ENCODE data around the gene IFRD2.

Gene IFRD2

DNA sequence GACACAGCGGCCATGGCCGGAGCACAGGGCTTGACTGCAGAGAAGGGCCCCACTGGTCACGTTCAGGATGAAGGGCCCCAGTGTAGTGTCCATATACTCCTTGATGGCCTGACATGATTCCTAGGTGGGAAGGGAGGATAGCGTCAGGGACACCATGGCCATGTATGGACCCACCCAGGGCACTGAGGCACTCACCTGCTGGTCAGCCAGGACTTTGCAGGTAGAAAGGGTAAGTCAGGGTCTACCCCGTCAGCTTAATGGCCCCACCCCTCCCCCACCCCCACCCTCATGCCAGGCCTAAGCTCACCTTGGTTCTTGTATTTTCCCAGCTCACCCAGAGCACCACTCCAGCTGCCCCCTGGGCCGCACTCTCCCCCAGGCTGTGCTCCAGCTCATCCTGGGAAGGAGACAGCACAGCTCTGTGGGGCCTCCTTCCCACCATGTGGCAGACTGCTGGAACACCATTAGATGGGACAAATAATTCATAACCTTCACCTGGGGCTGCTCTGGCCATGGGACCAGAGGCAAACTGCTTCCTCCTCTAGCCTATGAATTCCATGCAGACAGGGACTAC, 8.5 kb upstream of the IFRD2 start:
- no peak overlapping the region for H3K4me3 ChIP-seq (ENCODE audit: control insufficient read depth, low read depth, low read length)
- TF ChIP-seq, protein P1, sequence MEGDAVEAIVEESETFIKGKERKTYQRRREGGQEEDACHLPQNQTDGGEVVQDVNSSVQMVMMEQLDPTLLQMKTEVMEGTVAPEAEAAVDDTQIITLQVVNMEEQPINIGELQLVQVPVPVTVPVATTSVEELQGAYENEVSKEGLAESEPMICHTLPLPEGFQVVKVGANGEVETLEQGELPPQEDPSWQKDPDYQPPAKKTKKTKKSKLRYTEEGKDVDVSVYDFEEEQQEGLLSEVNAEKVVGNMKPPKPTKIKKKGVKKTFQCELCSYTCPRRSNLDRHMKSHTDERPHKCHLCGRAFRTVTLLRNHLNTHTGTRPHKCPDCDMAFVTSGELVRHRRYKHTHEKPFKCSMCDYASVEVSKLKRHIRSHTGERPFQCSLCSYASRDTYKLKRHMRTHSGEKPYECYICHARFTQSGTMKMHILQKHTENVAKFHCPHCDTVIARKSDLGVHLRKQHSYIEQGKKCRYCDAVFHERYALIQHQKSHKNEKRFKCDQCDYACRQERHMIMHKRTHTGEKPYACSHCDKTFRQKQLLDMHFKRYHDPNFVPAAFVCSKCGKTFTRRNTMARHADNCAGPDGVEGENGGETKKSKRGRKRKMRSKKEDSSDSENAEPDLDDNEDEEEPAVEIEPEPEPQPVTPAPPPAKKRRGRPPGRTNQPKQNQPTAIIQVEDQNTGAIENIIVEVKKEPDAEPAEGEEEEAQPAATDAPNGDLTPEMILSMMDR (conservative IDR thresholded peaks at IDR 0.05; ENCODE audit: control insufficient read depth, insufficient read depth, low read depth, low read length) = no peak
- no peak for DNase-seq (ENCODE audit: low read depth)

GRCh38 chr3:50299929-50300680, 7.9 kb upstream of the IFRD2 start:
- TF ChIP-seq, protein P1 (conservative IDR thresholded peaks at IDR 0.05; ENCODE audit: control insufficient read depth, insufficient read depth, low read depth, low read length) = no peak
- peak; percentile 80 for DNase-seq (ENCODE audit: low read depth)
- H3K4me3 ChIP-seq (ENCODE audit: control insufficient read depth, low read depth, low read length) = peak overlapping the region; percentile 51

DNA sequence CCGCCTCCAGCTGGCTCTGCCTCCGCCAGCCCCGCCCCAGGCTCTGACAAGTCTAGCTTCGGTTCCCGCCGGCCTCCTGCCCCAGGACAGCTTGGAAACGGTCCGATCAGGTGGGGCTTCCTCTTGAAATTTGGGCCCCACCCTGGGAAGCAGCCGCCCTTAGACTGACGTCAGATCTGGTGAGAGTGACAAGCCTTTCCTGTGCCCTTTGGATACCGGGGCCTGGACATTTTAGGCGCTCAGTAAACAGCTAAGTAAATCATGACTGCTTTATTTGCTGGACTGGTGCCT, 7.4 kb upstream of the IFRD2 start:
- TF ChIP-seq, protein P1 (conservative IDR thresholded peaks at IDR 0.05; ENCODE audit: control insufficient read depth, insufficient read depth, low read depth, low read length) = no peak
- H3K4me3 ChIP-seq (ENCODE audit: control insufficient read depth, low read depth, low read length) = peak overlapping the region; percentile 51
- no peak for DNase-seq (ENCODE audit: low read depth)

- peak within 1 kb of the TSS; percentile 86 for H3K4me3 ChIP-seq (ENCODE audit: control insufficient read depth, low read depth, low read length)
- DNase-seq (ENCODE audit: low read depth) = peak; percentile 99
- TF ChIP-seq, protein P1 (conservative IDR thresholded peaks at IDR 0.05; ENCODE audit: control insufficient read depth, insufficient read depth, low read depth, low read length) = peak; percentile 0
These were observed 6.8 kb upstream of the IFRD2 start, which contains the start of the genes HYAL3 and NAA80 for GRCh38 chr3:50298836-50299637. TSS of gene HYAL3 (minus strand) at chr3:50299405. CDS start at chr3:50295602, 3,803 bp downstream. TSS of gene NAA80 (minus strand) at chr3:50299405. CDS start at chr3:50297463, 1,942 bp downstream.

DNA sequence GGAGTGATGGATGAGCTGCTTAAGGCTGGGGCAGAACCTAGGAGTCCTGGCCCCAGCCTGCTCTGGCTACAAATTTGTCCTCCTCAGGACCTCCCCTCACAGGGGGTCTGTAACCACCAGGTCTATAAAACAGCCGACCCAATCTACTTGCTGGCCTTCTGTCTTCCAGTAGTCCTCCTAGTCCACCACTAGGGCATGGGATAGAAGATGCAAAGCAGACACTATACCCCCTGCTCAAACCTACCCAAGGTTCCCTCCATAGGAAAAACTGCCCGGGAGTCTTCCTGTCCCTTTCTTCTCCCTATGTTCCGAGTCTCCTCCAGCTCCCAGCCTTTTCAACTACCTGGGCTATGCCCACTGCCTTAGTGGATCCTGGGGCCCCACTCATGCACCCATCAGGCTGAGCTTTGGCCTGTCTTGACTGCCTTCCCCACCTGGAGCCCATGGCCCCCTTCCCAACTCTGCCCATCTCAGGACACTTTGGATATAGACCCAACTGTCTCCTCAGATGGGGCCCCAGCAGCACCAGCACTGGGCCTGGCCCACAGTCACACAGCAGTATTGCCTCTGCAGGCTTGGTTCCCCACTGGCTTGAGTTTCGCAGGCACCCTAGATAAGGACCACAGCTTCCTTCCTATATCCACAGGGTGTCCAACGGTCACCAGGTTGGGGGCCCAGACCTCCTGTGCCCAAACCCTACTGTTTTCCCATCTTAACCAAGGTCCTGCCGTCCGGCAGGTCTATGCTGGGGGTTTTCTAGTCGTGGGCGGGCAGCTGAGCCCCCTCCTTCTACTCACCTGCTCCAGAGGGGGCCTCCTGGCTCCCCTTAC, 5.9 kb upstream of the IFRD2 start:
- DNase-seq (ENCODE audit: low read depth) = no peak
- TF ChIP-seq, protein P1 (conservative IDR thresholded peaks at IDR 0.05; ENCODE audit: control insufficient read depth, insufficient read depth, low read depth, low read length) = peak; percentile 21
- H3K4me3 ChIP-seq (ENCODE audit: control insufficient read depth, low read depth, low read length) = peak overlapping the region; percentile 86

DNA sequence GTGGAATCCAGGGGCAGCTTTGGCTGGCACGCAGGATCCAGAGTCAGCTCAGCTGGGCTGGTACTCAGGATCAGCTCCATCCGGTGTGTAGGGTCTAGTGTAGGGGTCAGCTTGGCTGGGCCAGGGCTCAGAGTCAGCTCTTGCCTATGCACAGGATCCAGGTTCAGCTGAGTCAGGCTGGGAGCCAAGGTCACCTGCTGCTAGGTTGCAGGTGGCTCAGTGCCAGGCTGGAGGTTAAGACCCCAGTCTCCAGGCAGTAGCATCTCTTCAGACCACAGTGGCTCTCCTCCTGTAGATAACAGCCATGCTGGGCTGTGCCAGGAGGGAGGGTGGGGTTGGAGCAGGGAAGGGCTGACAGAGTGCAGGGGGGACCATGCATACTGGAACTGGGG, 5.2 kb upstream of the IFRD2 start:
- TF ChIP-seq, protein P1 (conservative IDR thresholded peaks at IDR 0.05; ENCODE audit: control insufficient read depth, insufficient read depth, low read depth, low read length) = no peak
- H3K4me3 ChIP-seq (ENCODE audit: control insufficient read depth, low read depth, low read length) = no peak overlapping the region
- DNase-seq (ENCODE audit: low read depth) = no peak

Data from fibroblast of mammary gland (primary cell).